Mucosa of descending colon (tissue), 3 donors: Measurements from ENCODE around the gene PIEZO2. TPM values are rescaled to one million over a fixed set of nuclear protein-coding genes. Genes with fewer than 3 reads are reported as not detected.

Experiments
- ATAC-seq: fragments of 200-7000 bp; cut with Tn5 transposase; one replicate; pipeline ENCODE4 v1.9.1; 2020; ENCODE audit warnings: mild to moderate bottlenecking, moderate library complexity
- DNase-seq, 3 donors: peaks; one replicate each; pipeline ENCODE4 v3.0.0-alpha.2; 2020
- H3K36me3 ChIP-seq: fragments of 200-600 bp; one replicate; pipeline ENCODE4 v1.8.0; 2021; ENCODE audit warnings: low read depth, mild to moderate bottlenecking
- H3K4me1 ChIP-seq: fragments of 200-600 bp; one replicate; pipeline ENCODE4 v1.8.0; 2021; ENCODE audit warnings: low read depth, mild to moderate bottlenecking
- H3K4me3 ChIP-seq: fragments of 200-600 bp; one replicate; pipeline ENCODE4 v1.8.0; 2021; ENCODE audit warnings: mild to moderate bottlenecking
- H3K9me3 ChIP-seq: fragments of 200-600 bp; one replicate; pipeline ENCODE4 v1.8.0; 2021; ENCODE audit warnings: mild to moderate bottlenecking
- intact Hi-C, 2 donors: fragments of 100-400 bp; cut with DNase I in 1 of 2; cut with micrococcal nuclease in 1 of 2; formaldehyde crosslinking; loops; one replicate each; pipeline versions ENCODE4 v1.11.0 to v1.11.1; 2022; cut with DNase I, micrococcal nuclease
- total RNA-seq, 3 donors: library from RNA; stranded (reverse); fragmentation: NEBNext Ultra II Directional in 2 of 3; extraction: Animal tissue kit (Norgen Biotek cat#: 25700) in 2 of 3; gene quantifications; one replicate each; pipeline versions ENCODE4 v1.2.1 to v1.2.4, GENCODE V29; 2021 to 2023
- TF ChIP-seq, protein P1 (sequence below): fragments of 200-600 bp; IDR thresholded peaks from one replicate; pipeline ENCODE4 v1.8.0; 2022; ENCODE audit warnings: antibody characterized with exemption, mild to moderate bottlenecking
- donor health status: DM: no; HTN: no; CAD: no; lungs with moderate emphysema.
- donor health status: DM: no; HTN: no; CAD: no.
- donor health status: DM: no; HTN: yes; CAD: no.

The PIEZO2 gene
- total RNA-seq, 3 donors from 2014 or later = 1.0 to 18.9 (median 1.4) TPM

DNA sequence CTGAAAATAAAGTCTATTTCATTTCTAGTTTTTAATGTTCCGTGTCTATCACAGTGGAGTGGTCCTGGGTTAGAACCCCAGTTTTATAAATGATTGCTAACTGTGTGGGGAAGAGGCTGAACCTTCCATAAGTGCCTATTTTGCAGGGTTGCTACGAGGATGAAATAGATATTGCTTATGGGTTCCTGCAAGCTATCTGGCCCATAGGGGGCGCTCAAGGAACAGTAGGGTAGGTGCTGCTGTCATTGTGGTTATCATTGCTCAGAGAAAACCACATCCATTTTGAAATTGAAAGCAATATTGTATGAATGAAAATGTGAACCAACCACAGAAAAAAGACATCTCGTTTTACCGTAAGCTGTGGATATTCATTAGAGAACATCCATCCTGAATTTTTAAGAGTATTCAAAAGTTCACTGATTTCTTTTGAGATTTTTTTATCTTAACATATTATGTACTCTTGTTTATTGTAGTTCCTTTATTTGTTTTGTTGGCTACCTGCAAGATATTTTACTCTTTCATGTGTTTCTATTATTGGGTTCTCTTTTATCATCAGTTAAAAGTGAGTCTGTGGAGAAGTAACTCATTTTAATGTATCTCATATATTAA lies 362.0 kb downstream of the PIEZO2 start:
- no peaks in the 10 kb centered on the region for H3K9me3 ChIP-seq
- H3K36me3 ChIP-seq = no peaks in the 10 kb centered on the region
- peak in 2 of 3 donors; percentile 66 to 93 for DNase-seq
- intact Hi-C loops = no loop called here
- H3K4me1 ChIP-seq = no peaks in the 10 kb centered on the region
- H3K4me3 ChIP-seq = no peak overlapping the region
- TF ChIP-seq, protein P1, sequence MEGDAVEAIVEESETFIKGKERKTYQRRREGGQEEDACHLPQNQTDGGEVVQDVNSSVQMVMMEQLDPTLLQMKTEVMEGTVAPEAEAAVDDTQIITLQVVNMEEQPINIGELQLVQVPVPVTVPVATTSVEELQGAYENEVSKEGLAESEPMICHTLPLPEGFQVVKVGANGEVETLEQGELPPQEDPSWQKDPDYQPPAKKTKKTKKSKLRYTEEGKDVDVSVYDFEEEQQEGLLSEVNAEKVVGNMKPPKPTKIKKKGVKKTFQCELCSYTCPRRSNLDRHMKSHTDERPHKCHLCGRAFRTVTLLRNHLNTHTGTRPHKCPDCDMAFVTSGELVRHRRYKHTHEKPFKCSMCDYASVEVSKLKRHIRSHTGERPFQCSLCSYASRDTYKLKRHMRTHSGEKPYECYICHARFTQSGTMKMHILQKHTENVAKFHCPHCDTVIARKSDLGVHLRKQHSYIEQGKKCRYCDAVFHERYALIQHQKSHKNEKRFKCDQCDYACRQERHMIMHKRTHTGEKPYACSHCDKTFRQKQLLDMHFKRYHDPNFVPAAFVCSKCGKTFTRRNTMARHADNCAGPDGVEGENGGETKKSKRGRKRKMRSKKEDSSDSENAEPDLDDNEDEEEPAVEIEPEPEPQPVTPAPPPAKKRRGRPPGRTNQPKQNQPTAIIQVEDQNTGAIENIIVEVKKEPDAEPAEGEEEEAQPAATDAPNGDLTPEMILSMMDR = peak; percentile 47
- peak; percentile 83 for ATAC-seq

DNA sequence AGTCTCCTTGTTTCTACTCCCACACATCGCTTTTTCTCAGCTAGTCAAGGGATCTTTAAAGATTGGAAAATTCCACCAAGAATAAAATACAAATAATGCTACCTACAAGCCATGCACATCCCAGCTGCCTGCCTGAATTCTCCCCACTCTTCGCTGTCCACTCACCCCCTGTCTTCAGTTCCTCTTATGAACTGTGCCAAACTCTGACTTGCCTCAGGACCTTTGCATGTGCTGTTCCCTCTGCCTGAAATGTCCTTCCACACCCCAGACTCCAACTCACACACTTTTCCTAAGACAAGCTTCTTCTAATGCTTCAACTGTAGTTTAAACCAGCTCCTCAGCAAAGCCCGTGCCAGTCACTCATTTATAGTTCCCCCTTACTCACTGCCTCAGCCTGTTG lies 363.6 kb downstream of the PIEZO2 start:
- DNase-seq = no peak
- Histone ChIP-seq H3K36me3 (no peaks in the 10 kb centered on the region), H3K9me3 (no peaks in the 10 kb centered on the region), H3K4me1 (no peaks in the 10 kb centered on the region), H3K4me3 (no peak overlapping the region)
- intact Hi-C loops = no loop called here
- no peak for ATAC-seq
- TF ChIP-seq, protein P1 = no peak

DNA sequence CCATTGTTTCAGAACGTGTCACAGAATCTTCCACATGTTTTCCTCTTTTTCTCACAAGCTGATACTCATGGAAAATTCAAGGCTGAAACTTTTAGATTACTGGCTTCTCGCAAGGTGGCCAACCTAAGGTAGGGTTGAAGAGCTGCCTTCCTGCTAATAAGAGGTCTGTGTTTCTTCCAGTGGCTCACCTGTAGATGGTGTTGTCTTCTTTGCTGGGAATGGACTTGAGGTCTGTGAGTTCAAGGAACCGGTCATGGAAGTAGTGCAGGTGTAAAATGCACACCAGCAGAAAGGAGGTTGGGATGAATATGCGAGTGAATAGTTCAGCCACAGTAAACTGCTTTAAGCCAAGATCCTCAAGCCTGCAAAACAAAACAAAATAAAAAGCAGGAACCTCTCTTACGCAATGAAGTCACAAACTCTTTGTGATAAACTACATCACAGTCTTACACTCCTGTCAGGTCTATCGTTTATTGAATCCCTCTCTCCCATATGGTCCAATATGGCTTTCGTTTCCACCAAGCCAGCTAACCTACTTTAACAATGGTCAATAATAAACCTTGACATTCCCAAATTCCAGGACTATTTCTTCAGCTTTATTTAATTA lies 364.7 kb downstream of the PIEZO2 start:
- DNase-seq = no peak
- ATAC-seq = no peak
- TF ChIP-seq, protein P1 = no peak
- H3K36me3 ChIP-seq = no peaks in the 10 kb centered on the region
- H3K9me3 ChIP-seq = no peaks in the 10 kb centered on the region
- no peaks in the 10 kb centered on the region for H3K4me1 ChIP-seq
- H3K4me3 ChIP-seq = no peak overlapping the region
- intact Hi-C loops = no loop called here

DNA sequence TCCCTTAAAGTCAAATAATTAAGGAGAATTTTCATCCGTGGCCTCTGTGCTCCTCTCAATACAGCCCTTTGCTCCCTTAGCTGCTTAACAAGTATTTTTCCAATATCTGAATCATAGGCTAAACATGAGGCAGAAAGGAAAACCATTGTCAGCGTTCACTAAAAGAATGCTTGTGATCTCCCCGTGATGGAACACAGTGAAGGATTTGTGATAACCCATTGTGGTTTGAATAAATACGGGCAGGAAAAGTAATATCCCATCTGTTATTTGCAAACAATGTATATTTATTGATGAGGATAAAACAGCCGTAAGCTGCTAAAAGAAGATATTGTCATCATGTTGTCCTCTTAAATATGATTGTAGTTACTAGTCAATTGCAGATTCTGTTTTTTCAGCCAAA lies 365.4 kb downstream of the PIEZO2 start:
- DNase-seq (no peak), ATAC-seq (no peak)
- Histone ChIP-seq H3K36me3 (no peaks in the 10 kb centered on the region), H3K9me3 (no peaks in the 10 kb centered on the region), H3K4me3 (no peak overlapping the region), H3K4me1 (no peaks in the 10 kb centered on the region)
- intact Hi-C loops = no loop called here
- TF ChIP-seq, protein P1 = no peak

DNA sequence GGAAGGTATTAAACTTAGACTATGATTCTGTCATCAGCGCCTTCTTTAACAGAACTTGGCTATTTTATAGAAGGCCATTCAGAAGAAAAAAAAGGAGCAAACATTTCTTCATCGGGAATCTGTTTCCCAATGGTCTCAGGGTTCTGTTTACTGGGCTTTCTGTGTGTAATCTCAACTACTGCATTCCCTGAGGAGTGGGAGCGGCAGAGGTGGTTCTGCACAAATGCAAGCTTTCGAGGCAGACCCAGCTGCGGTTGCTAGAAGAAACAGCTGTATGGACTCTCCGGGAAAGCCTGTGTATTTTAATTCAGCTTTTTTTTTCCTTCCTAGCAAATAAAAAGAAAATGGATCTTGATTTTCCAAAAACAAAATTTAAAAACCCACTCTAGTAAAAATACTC lies 372.9 kb downstream of the PIEZO2 start:
- DNase-seq (no peak), ATAC-seq (no peak)
- TF ChIP-seq, protein P1 = no peak
- intact Hi-C loops = loop anchor here in 1 of 2 donors (5.0 kb wide), 1 partner anchor 59 kb away; no protein-coding TSS in a partner anchor
- H3K4me3 ChIP-seq = no peak overlapping the region
- no peaks in the 10 kb centered on the region for H3K36me3 ChIP-seq
- no peaks in the 10 kb centered on the region for H3K9me3 ChIP-seq
- H3K4me1 ChIP-seq = no peaks in the 10 kb centered on the region
